H1 (cell line): ENCODE results near the gene FAM50A. TPM values are rescaled to one million over a fixed set of nuclear protein-coding genes. Genes with fewer than 3 reads are reported as not detected.

ENCODE experiments used
- ASH2L ChIP-seq: fragments of 200-600, 300-600 bp; sonication (generic); IDR thresholded peaks from one replicate; pipeline ENCODE4 v1.7.1; 2017; ENCODE audit warnings: low read length
- POLR2AphosphoS5 ChIP-seq: IDR thresholded peaks from 2 replicates; pipeline ENCODE4 v1.6.1; 2011; ENCODE audit warnings: low read depth, low read length
- RAD21 ChIP-seq, 2 experiments: IDR thresholded peaks in 1 of 2; conservative IDR thresholded peaks in 1 of 2; 2 replicates each; pipeline ENCODE4 v1.6.1; 2011; ENCODE audit warnings: low read depth in 2 of 2, low read length in 2 of 2, improper control_type of control experiment in 1 of 2, inconsistent platforms in 1 of 2, mild to moderate bottlenecking in 1 of 2, moderate library complexity in 1 of 2
- RFX5 ChIP-seq: IDR thresholded peaks from 2 replicates; pipeline ENCODE4 v1.6.1; 2011; ENCODE audit warnings: low read depth, low read length, improper control_type of control experiment, borderline replicate concordance
- SIRT6 ChIP-seq: IDR thresholded peaks from one replicate; pipeline ENCODE4 v1.7.1; 2012; ENCODE audit warnings: low read length, inconsistent platforms
- SRF ChIP-seq: IDR thresholded peaks from 2 replicates; pipeline ENCODE4 v1.6.1; 2011; ENCODE audit warnings: mild to moderate bottlenecking, low read depth, low read length, moderate library complexity
- polyA plus RNA-seq, 7 experiments: library from polyadenylated mRNA; depleted of rRNA in 3 of 7; stranded (reverse) in 5 of 7; unstranded in 2 of 7; fragments of >200 nt in 5 of 7; fragments of 200-250 nt in 2 of 7; gene quantifications; 1 replicate in 5 of 7; 2 replicates in 1 of 7; 4 replicates in 1 of 7; pipeline versions ENCODE4 v1.2.1 to v1.2.3, GENCODE V29; 2011 to 2013; ENCODE audit warnings: missing spikeins in 2 of 7, mixed read lengths in 2 of 7
- total RNA-seq: library from RNA; stranded (reverse); fragmentation: NEBNext Ultra II Directional; extraction: Animal tissue kit (Norgen Biotek cat#: 25700); gene quantifications from 2 replicates; pipeline ENCODE4 v1.2.1, GENCODE V29; 2021
- TF ChIP-seq, protein P1 (sequence below): IDR thresholded peaks from 2 replicates; pipeline ENCODE4 v1.6.1; 2011; ENCODE audit warnings: low read depth, mild to moderate bottlenecking, low read length; ENCODE audit not compliant: insufficient read depth

The FAM50A gene
- total and polyA plus RNA-seq, 2 of the 8 experiments (the other 6 are each of a cell fraction or from before 2014, with no cell fraction given): 30.7 to 48.7 TPM

DNA sequence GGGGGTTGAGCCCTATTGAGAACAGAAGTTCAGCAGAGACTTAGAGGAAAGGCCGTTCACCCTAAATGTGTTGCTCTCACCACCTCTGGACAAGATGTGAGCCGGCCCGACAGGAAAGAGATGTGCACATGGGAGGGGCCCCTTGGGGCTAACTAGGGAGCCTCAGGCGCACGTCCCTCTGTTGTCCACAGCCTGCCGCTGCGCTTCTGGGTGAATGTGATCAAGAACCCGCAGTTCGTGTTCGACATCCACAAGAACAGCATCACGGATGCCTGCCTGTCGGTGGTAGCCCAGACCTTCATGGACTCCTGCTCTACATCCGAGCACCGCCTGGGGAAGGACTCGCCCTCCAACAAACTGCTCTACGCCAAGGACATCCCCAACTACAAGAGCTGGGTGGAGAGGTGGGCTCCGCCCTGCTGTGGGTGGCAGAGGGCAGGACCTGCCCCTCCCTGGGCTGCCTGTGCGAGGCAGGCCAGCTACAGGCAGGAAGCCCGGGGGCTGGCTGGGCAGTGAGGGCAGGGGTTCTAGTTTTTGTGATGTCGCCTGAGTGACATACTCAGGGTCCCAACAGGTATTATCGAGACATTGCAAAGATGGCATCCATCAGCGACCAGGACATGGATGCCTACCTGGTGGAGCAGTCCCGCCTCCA, 27.1 kb downstream of the FAM50A start (continued):
- TF ChIP-seq ASH2L (no peak), RAD21 (IDR thresholded peaks at IDR 0.05 in 1 of 2, conservative IDR thresholded peaks at IDR 0.05 in 1 of 2; ENCODE audit: low read depth in 2 of 2, low read length in 2 of 2) (no peak), RFX5 (no peak), SIRT6 (no peak), POLR2AphosphoS5 (no peak), SRF (no peak)
- TF ChIP-seq, protein P1, sequence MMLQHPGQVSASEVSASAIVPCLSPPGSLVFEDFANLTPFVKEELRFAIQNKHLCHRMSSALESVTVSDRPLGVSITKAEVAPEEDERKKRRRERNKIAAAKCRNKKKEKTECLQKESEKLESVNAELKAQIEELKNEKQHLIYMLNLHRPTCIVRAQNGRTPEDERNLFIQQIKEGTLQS: no peak
